A549 (cell line): ENCODE measurements around the gene TTN. TPM values are rescaled to one million over a fixed set of nuclear protein-coding genes. Genes with fewer than 3 reads are reported as not detected.

Source experiments
- ATAC-seq, 2 experiments: fragments of 200-7000 bp in 1 of 2; fragments of >200 bp in 1 of 2; cut with Nextera tagmentation in 1 of 2; cut with Tn5 transposase in 1 of 2; 3 replicates each; pipeline versions ENCODE4 v1.8.0 to v1.9.1; 2018 to 2020; ENCODE audit warnings: mild to moderate bottlenecking in 1 of 2, moderate library complexity in 1 of 2
- CTCF ChIA-PET: fragments of 300-600 bp; sonication (Branson Sonifier 250); formaldehyde crosslinking; extraction: SDS; loops from one replicate; lab custom pipeline; 2021; ENCODE audit warnings: antibody characterized with exemption, inconsistent platforms; lab: Yijun Ruan, JAX
- POLR2A ChIA-PET: fragments of 350-600 bp; formaldehyde crosslinking; extraction: SDS; loops from one replicate; lab custom pipeline; 2021; ENCODE audit warnings: antibody characterized with exemption, inconsistent platforms; lab: Yijun Ruan, JAX
- DNase-seq, 2 experiments: peaks; one replicate each; pipeline versions ENCODE4 v3.0.0 to v3.0.0-alpha.2; 2011 to 2016; ENCODE audit warnings: low read depth in 1 of 2, low spot score in 1 of 2
- FAIRE-seq: peaks from 2 replicates; lab custom pipeline; 2011; peaks lifted over from hg19 to GRCh38; lab: Jason Lieb, UNC
- H3K27ac ChIP-seq, 2 experiments: fragments of >200 bp; sonication (Bioruptor Twin); formaldehyde crosslinking; 3 replicates each; pipeline ENCODE4 v1.5.1; 2016 to 2017
- H3K4me1 ChIP-seq: fragments of >200 bp; sonication (Bioruptor Twin); formaldehyde crosslinking; 3 replicates; pipeline ENCODE4 v1.6.1; 2016
- H3K4me2 ChIP-seq: fragments of >200 bp; sonication (Bioruptor Twin); formaldehyde crosslinking; 3 replicates; pipeline ENCODE4 v1.6.1; 2016
- H3K4me3 ChIP-seq: fragments of >200 bp; sonication (Bioruptor Twin); formaldehyde crosslinking; 3 replicates; pipeline ENCODE4 v1.5.1; 2016
- H3K9me3 ChIP-seq: fragments of >200 bp; sonication (Bioruptor Twin); formaldehyde crosslinking; 3 replicates; pipeline ENCODE4 v1.6.1; 2016
- BHLHE40 ChIP-seq: IDR thresholded peaks from 2 replicates; pipeline ENCODE4 v1.6.1; 2012; ENCODE audit warnings: low read depth, low read length, inconsistent platforms
- CBX8 ChIP-seq: fragments of 200-600 bp; sonication (generic); IDR thresholded peaks from 2 replicates; pipeline ENCODE4 v1.6.1; 2016
- CEBPB ChIP-seq, 2 experiments: fragments of >200 bp in 1 of 2; sonication (Bioruptor Twin) in 1 of 2; formaldehyde crosslinking in 1 of 2; IDR thresholded peaks; 2 replicates each; pipeline ENCODE4 v1.6.1; 2012 to 2016
- CHD2 ChIP-seq: fragments of 150-350 bp; IDR thresholded peaks from 2 replicates; pipeline ENCODE4 v1.6.1; 2014; ENCODE audit warnings: low read length; ENCODE audit not compliant: partially characterized antibody
- E2F6 ChIP-seq: IDR thresholded peaks from 2 replicates; pipeline ENCODE4 v1.6.1; 2012; ENCODE audit warnings: low read depth, borderline replicate concordance
- EP300 ChIP-seq, 2 experiments: fragments of >200 bp; sonication (Bioruptor Twin); formaldehyde crosslinking; IDR thresholded peaks; 2 replicates in 1 of 2; 3 replicates in 1 of 2; pipeline ENCODE4 v1.6.1; 2016 to 2017
- FOSL2 ChIP-seq, 2 experiments: fragments of 450-650 bp in 1 of 2; fragments of >200 bp in 1 of 2; sonication (Bioruptor Twin) in 1 of 2; formaldehyde crosslinking; IDR thresholded peaks; 2 replicates each; pipeline versions ENCODE4 v1.5.0 to v1.6.1; 2016 to 2020; ENCODE audit warnings: mild to moderate bottlenecking in 1 of 2, moderate library complexity in 1 of 2
- FOXS1 ChIP-seq: fragments of 250-450 bp; sonication (Bioruptor Pico); IDR thresholded peaks from 2 replicates; pipeline ENCODE4 v1.5.0; 2020; ENCODE audit warnings: mild to moderate bottlenecking, moderate library complexity
- HEYL ChIP-seq: fragments of 250-450 bp; sonication (Bioruptor Pico); IDR thresholded peaks from 2 replicates; pipeline ENCODE4 v1.8.0; 2021; ENCODE audit warnings: mild to moderate bottlenecking, moderate library complexity
- KDM1A ChIP-seq: fragments of 200-600 bp; sonication (generic); IDR thresholded peaks from 2 replicates; pipeline ENCODE4 v1.6.1; 2016; ENCODE audit warnings: low read depth, mild to moderate bottlenecking
- KDM5A ChIP-seq: fragments of 200-600 bp; sonication (generic); IDR thresholded peaks from 2 replicates; pipeline ENCODE4 v1.6.1; 2016; ENCODE audit warnings: antibody characterized with exemption, mild to moderate bottlenecking
- MYC ChIP-seq: IDR thresholded peaks from 2 replicates; pipeline ENCODE4 v1.6.1; 2012; ENCODE audit warnings: mild to moderate bottlenecking, inconsistent platforms, low read length, improper control_type of control experiment, borderline replicate concordance
- POLR2A ChIP-seq: IDR thresholded peaks from 2 replicates; pipeline ENCODE4 v1.6.1; 2012; ENCODE audit warnings: mild to moderate bottlenecking, low read length
- RARB ChIP-seq: fragments of 250-450 bp; sonication (Bioruptor Pico); IDR thresholded peaks from 2 replicates; pipeline ENCODE4 v1.8.0; 2021; ENCODE audit warnings: mild to moderate bottlenecking, moderate library complexity
- RCOR1 ChIP-seq: fragments of 150-350 bp; IDR thresholded peaks from 2 replicates; pipeline ENCODE4 v1.6.1; 2014; ENCODE audit warnings: antibody characterized with exemption, low read length, low read depth
- REST ChIP-seq: fragments of 200-600 bp; sonication (generic); IDR thresholded peaks from 2 replicates; pipeline ENCODE4 v1.6.1; 2016; ENCODE audit warnings: antibody characterized with exemption, mild to moderate bottlenecking, moderate library complexity
- RNF2 ChIP-seq: fragments of 200-600 bp; sonication (generic); IDR thresholded peaks from 2 replicates; pipeline ENCODE4 v1.6.1; 2016; ENCODE audit warnings: low read depth, mild to moderate bottlenecking, antibody characterized with exemption, moderate library complexity, borderline replicate concordance
- SREBF2 ChIP-seq: fragments of 450-650 bp; IDR thresholded peaks from 2 replicates; pipeline ENCODE4 v1.6.1; 2014; ENCODE audit warnings: mild to moderate bottlenecking, moderate library complexity
- ZFP36 ChIP-seq: fragments of 450-650 bp; IDR thresholded peaks from 2 replicates; pipeline ENCODE4 v1.6.1; 2014; ENCODE audit warnings: borderline replicate concordance; ENCODE audit not compliant: partially characterized antibody
- WGBS: methylation state at CpG from one replicate; pipeline ENCODE4 v1.1.6; 2017; ENCODE audit errors: missing lambda C conversion rate; 5-methylcytosine and 5-hydroxymethylcytosine counted together
- polyA plus RNA-seq, 4 experiments: library from polyadenylated mRNA; depleted of rRNA in 3 of 4; stranded (reverse); fragments of >200 nt; fragmentation: RNase III in 1 of 4; extraction: RNeasy Plus Mini Kit Qiagen cat#74134 plus additional on column Dnase treatment in 1 of 4; gene quantifications; 2 replicates in 3 of 4; 3 replicates in 1 of 4; pipeline ENCODE4 v1.2.3, GENCODE V29; 2011 to 2017

Gene TTN
- polyA plus RNA-seq, 2 of the 4 experiments (the other 2 are of a cell fraction) = under 0.01 TPM; not detected in 1

GRCh38 chr2:178522950-178523595 lies 284.1 kb downstream of the TTN start (continued):
- TF ChIP-seq FOXS1 (no peak), CHD2 (no peak)

GRCh38 chr2:178521304-178522150 lies 285.7 kb downstream of the TTN start:
- no peak for TF ChIP-seq FOXS1
- TF ChIP-seq BHLHE40 = no peak
- TF ChIP-seq E2F6 = no peak
- TF ChIP-seq HEYL = no peak
- TF ChIP-seq CBX8 = no peak
- TF ChIP-seq MYC = no peak
- no peak for TF ChIP-seq RCOR1
- no peak for TF ChIP-seq RNF2
- no peak for TF ChIP-seq KDM5A
- no peak for TF ChIP-seq EP300 (IDR thresholded peaks at IDR 0.05)
- no peak for TF ChIP-seq POLR2A
- TF ChIP-seq REST = no peak
- TF ChIP-seq ZFP36 = no peak
- TF ChIP-seq, all 56 proteins: peak for 0
- ChIA-PET CTCF (interaction anchor here (1.6 to 2.5 kb wide), 3 partner anchors 9 to 70 kb away, joined by 5 to 8 read pairs (median 6); partner anchors contain the start of genes PJVK, PLEKHA3 and PRKRA), POLR2A (no interaction called here)
- H3K4me3 ChIP-seq = no peak overlapping the region
- 87% methylated on average over 11 of the region's 11 CpGs for WGBS
- ATAC-seq (no peak), FAIRE-seq (no peak), DNase-seq (no peak)
- H3K4me1 ChIP-seq = no peaks in the 10 kb centered on the region
- H3K9me3 ChIP-seq = no peaks in the 10 kb centered on the region
- no peak overlapping the region for H3K4me2 ChIP-seq
- H3K27ac ChIP-seq = no peak overlapping the region

- H3K4me1 ChIP-seq = no peaks in the 10 kb centered on the region
- WGBS = 94% methylated on average over 1 of the region's 1 CpG
- ChIA-PET POLR2A (no interaction called here), CTCF (no interaction called here)
- H3K9me3 ChIP-seq = no peaks in the 10 kb centered on the region
- ATAC-seq (no peak), FAIRE-seq (no peak), DNase-seq (no peak)
- TF ChIP-seq KDM1A = no peak
- TF ChIP-seq ZFP36 = no peak
- TF ChIP-seq CEBPB (IDR thresholded peaks at IDR 0.05) = no peak
- no peak for TF ChIP-seq FOSL2 (IDR thresholded peaks at IDR 0.05)
- TF ChIP-seq FOSL2 (CRISPR knock-in tag; IDR thresholded peaks at IDR 0.05) = no peak
- no peak for TF ChIP-seq SREBF2
- no peak for TF ChIP-seq RARB (CRISPR knock-in tag)
- H3K4me3 ChIP-seq = no peak overlapping the region
- H3K27ac ChIP-seq = no peak overlapping the region
- H3K4me2 ChIP-seq = no peak overlapping the region
These were observed 289.7 kb downstream of the TTN start for GRCh38 chr2:178517496-178517895.
